CD1c-positive myeloid dendritic cell (primary cell): ENCODE data around the gene PREB.

Experiments
- DNase-seq: peaks from one replicate; pipeline ENCODE4 v3.0.0-alpha.2; 2016; ENCODE audit errors: extremely low spot score

The PREB gene

GRCh38 chr2:27095745-27096651, 38.4 kb downstream of the PREB start:
- DNase-seq: peak; percentile 56

GRCh38 chr2:27095427-27095744, 39.0 kb downstream of the PREB start:
- DNase-seq: no peak

- no peak for DNase-seq
Measured at GRCh38 chr2:27094353-27094984, 40.0 kb downstream of the PREB start.

- no peak for DNase-seq
Measured at GRCh38 chr2:27093430-27094352, 40.7 kb downstream of the PREB start.

- no peak for DNase-seq
Measured at GRCh38 chr2:27092696-27093429, 41.6 kb downstream of the PREB start.

- DNase-seq: no peak
Measured at GRCh38 chr2:27091746-27092695, 42.4 kb downstream of the PREB start.

GRCh38 chr2:27089111-27089954, 45.1 kb downstream of the PREB start:
- DNase-seq: no peak

GRCh38 chr2:27088634-27089033, 45.8 kb downstream of the PREB start:
- no peak for DNase-seq

- DNase-seq: no peak
Measured at GRCh38 chr2:27087823-27088410, 46.5 kb downstream of the PREB start.

GRCh38 chr2:27086724-27087593, 47.5 kb downstream of the PREB start, which contains the start of gene KHK:
TSS of gene KHK (plus strand) at chr2:27086772. CDS start at chr2:27087260, 488 bp downstream.
- DNase-seq: no peak

GRCh38 chr2:27086090-27086723, 48.2 kb downstream of the PREB start:
- peak; percentile 99 for DNase-seq

GRCh38 chr2:27085673-27086089, 48.8 kb downstream of the PREB start:
- peak; percentile 54 for DNase-seq

- DNase-seq: no peak
Measured at GRCh38 chr2:27085062-27085672, 49.3 kb downstream of the PREB start.

- DNase-seq: no peak
Measured at GRCh38 chr2:27084297-27085061, 50.0 kb downstream of the PREB start.

- no peak for DNase-seq
Measured at GRCh38 chr2:27083410-27084296, 50.8 kb downstream of the PREB start.
